Stomach (tissue), 4 donors: ENCODE results near the gene CHRM4.

ENCODE experiments used
- POLR2A ChIP-seq, 4 donors: fragments of 450-650 bp; IDR thresholded peaks; one replicate each; pipeline ENCODE4 v1.6.1; 2016; ENCODE audit warnings: antibody characterized with exemption in 4 of 4, control low read depth in 2 of 4, mild to moderate bottlenecking in 1 of 4, moderate library complexity in 1 of 4
- POLR2AphosphoS5 ChIP-seq, 3 donors: sonication (generic); formaldehyde crosslinking; IDR thresholded peaks; one replicate each; pipeline ENCODE4 v1.6.1; 2016; ENCODE audit warnings: antibody characterized with exemption in 3 of 3
- TF ChIP-seq, protein P1 (sequence below), 7 experiments: fragments of 450-650 bp in 4 of 7; fragments of 200-600 bp in 3 of 7; sonication (generic) in 3 of 7; IDR thresholded peaks; one replicate each; pipeline ENCODE4 v1.5.1; 2016 to 2019; ENCODE audit warnings: antibody characterized with exemption in 7 of 7, control low read depth in 2 of 7, mild to moderate bottlenecking in 1 of 7

DNA sequence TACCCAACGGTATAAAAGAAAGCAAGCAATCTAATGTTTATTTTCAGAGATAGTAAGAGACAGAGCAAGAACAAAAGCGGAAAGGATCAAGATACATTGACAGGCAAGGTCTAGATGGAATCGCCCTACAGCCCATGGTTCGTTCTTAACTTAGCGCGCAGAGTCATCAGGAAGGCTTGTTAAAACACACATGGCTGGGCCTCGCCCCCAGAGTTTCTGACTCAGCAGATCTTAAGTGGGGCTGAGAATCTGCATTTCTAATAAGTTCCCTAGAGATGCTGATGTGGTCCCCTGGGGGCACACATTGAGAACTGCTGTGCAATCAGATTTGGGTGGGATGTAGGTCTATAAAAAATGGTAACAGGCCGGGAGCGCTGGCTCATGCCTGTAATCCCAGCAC lies 35.8 kb upstream of the CHRM4 start:
- TF ChIP-seq, protein P1, sequence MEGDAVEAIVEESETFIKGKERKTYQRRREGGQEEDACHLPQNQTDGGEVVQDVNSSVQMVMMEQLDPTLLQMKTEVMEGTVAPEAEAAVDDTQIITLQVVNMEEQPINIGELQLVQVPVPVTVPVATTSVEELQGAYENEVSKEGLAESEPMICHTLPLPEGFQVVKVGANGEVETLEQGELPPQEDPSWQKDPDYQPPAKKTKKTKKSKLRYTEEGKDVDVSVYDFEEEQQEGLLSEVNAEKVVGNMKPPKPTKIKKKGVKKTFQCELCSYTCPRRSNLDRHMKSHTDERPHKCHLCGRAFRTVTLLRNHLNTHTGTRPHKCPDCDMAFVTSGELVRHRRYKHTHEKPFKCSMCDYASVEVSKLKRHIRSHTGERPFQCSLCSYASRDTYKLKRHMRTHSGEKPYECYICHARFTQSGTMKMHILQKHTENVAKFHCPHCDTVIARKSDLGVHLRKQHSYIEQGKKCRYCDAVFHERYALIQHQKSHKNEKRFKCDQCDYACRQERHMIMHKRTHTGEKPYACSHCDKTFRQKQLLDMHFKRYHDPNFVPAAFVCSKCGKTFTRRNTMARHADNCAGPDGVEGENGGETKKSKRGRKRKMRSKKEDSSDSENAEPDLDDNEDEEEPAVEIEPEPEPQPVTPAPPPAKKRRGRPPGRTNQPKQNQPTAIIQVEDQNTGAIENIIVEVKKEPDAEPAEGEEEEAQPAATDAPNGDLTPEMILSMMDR (IDR thresholded peaks at IDR 0.05), result no peak
- TF ChIP-seq POLR2AphosphoS5 (IDR thresholded peaks at IDR 0.05) (no peak), POLR2A (IDR thresholded peaks at IDR 0.05) (no peak)
